Spleen (tissue), 11 donors: ENCODE data around the gene SDK2. TPM values are rescaled to one million over a fixed set of nuclear protein-coding genes. Genes with fewer than 3 reads are reported as not detected.
A peak's percentile ranks its signal among the peaks of the same experiment; 100 is the strongest.

Source experiments
- DNase-seq: peaks from one replicate; pipeline ENCODE4 v3.0.0-alpha.2; 2020
- H3K27ac ChIP-seq, 8 donors: fragments of 200-600 bp; sonication (generic) in 7 of 8; 1 replicate in 4 of 8; 2 replicates in 4 of 8; pipeline versions ENCODE4 v1.5.0 to v1.8.0; 2016 to 2021; ENCODE audit warnings: inconsistent platforms in 4 of 8, mild to moderate bottlenecking in 4 of 8, moderate library complexity in 1 of 8
- H3K27me3 ChIP-seq, 7 donors: fragments of 200-600 bp; sonication (generic) in 6 of 7; replicated peaks in 1 of 7; 1 replicate in 4 of 7; 2 replicates in 3 of 7; pipeline versions ENCODE4 v1.5.0 to v1.8.0; 2016 to 2021; ENCODE audit warnings: inconsistent platforms in 3 of 7, mild to moderate bottlenecking in 1 of 7
- H3K36me3 ChIP-seq, 6 donors: fragments of 200-600 bp; sonication (generic) in 5 of 6; 1 replicate in 4 of 6; 2 replicates in 2 of 6; pipeline versions ENCODE4 v1.5.0 to v1.8.0; 2016 to 2021; ENCODE audit warnings: inconsistent platforms in 2 of 6
- H3K4me1 ChIP-seq, 6 donors: fragments of 200-600 bp; sonication (generic) in 5 of 6; 1 replicate in 3 of 6; 2 replicates in 3 of 6; pipeline versions ENCODE4 v1.5.0 to v1.8.0; 2016 to 2021; ENCODE audit warnings: inconsistent platforms in 3 of 6
- H3K4me3 ChIP-seq, 8 donors: fragments of 200-600 bp; sonication (generic) in 7 of 8; 1 replicate in 4 of 8; 2 replicates in 4 of 8; pipeline versions ENCODE4 v1.5.0 to v1.8.0; 2016 to 2021; ENCODE audit warnings: inconsistent platforms in 4 of 8, mild to moderate bottlenecking in 4 of 8, moderate library complexity in 2 of 8
- H3K9me3 ChIP-seq, 8 donors: fragments of 200-600 bp; sonication (generic) in 7 of 8; 1 replicate in 4 of 8; 2 replicates in 4 of 8; pipeline versions ENCODE4 v1.5.0 to v1.8.0; 2016 to 2021; ENCODE audit warnings: inconsistent platforms in 4 of 8
- CTCF ChIP-seq, 11 experiments: fragments of 200-600 bp in 7 of 11; fragments of 450-650 bp in 4 of 11; sonication (generic) in 4 of 11; IDR thresholded peaks in 8 of 11; conservative IDR thresholded peaks in 3 of 11; 1 replicate in 7 of 11; 2 replicates in 4 of 11; pipeline versions ENCODE4 v1.4.0 to v1.8.0; 2016 to 2021; ENCODE audit warnings: antibody characterized with exemption in 11 of 11, inconsistent platforms in 4 of 11, mild to moderate bottlenecking in 1 of 11
- POLR2A ChIP-seq, 3 donors: fragments of 450-650 bp; IDR thresholded peaks; one replicate each; pipeline ENCODE4 v1.5.1; 2017; ENCODE audit warnings: antibody characterized with exemption in 3 of 3, mild to moderate bottlenecking in 1 of 3
- POLR2AphosphoS5 ChIP-seq, 3 donors: sonication (generic); formaldehyde crosslinking; IDR thresholded peaks; one replicate each; pipeline ENCODE4 v1.5.1; 2017; ENCODE audit warnings: antibody characterized with exemption in 3 of 3
- WGBS, 5 donors: extraction: QIAGEN DNeasy Blood & Tissue Kit in 3 of 5; methylation state at CpG; one replicate each; pipeline versions ENCODE4 v1.1.5 to v1.1.7; 2013 to 2018; 5-methylcytosine and 5-hydroxymethylcytosine counted together
- intact Hi-C: fragments of 100-400 bp; cut with DNase I; formaldehyde crosslinking; loops from one replicate; pipeline ENCODE4 v1.15.0; 2023; ENCODE audit warnings: low total_unique reads
- polyA plus RNA-seq, 3 donors: library from polyadenylated mRNA; stranded (reverse); fragments of 200-250 nt; gene quantifications; one replicate each; pipeline ENCODE4 v1.2.1, GENCODE V29; 2013
- total RNA-seq, 7 donors: library from RNA; depleted of rRNA in 3 of 7; stranded (reverse); fragments of >200 nt in 3 of 7; fragmentation: NEBNext Ultra II Directional in 4 of 7; extraction: Animal tissue kit (Norgen Biotek cat#: 25700) in 4 of 7; gene quantifications; one replicate each; pipeline versions ENCODE4 v1.1.0 to v1.2.1, GENCODE V29; 2016 to 2021
- donor health status: healthy with polysubstance abuse.
- donor health status: DM: no; HTN: no; CAD: no; lungs with moderate emphysema.
- donor health status: DM: no; HTN: no; CAD: no.
- donor health status: Bipolar disorder and iron deficiency.
- donor health status: healthy.
- donor health status: DM: no; HTN: no; CAD: no.
- donor health status: DM: yes; HTN: yes; CAD: no.

SDK2 gene
- total and polyA plus RNA-seq, 10 donors, result 0.86 to 16.5 (median 9.7) TPM

GRCh38 chr17:73495641-73496040, 148.6 kb downstream of the SDK2 start:
- DNase-seq, result no peak
- H3K4me3 ChIP-seq, result no peak overlapping the region
- no peak for TF ChIP-seq CTCF (IDR thresholded peaks at IDR 0.05 in 8 of 11, conservative IDR thresholded peaks at IDR 0.05 in 3 of 11)
- no peak for TF ChIP-seq POLR2A (IDR thresholded peaks at IDR 0.05)
- TF ChIP-seq POLR2AphosphoS5 (IDR thresholded peaks at IDR 0.05), result no peak
- no peak overlapping the region for H3K27ac ChIP-seq
- peaks cover 0 to 3% (median 0%) of the 10 kb centered on the region in 6 donors for H3K36me3 ChIP-seq
- H3K4me1 ChIP-seq, result peaks cover 0 to 8% (median 0%) of the 10 kb centered on the region in 6 donors
- H3K9me3 ChIP-seq, result no peaks in the 10 kb centered on the region
- WGBS, 5 donors, result 70 to 91% (median 86%) methylated on average over 6 of the region's 6 CpGs
- H3K27me3 ChIP-seq, result no peaks in the 10 kb centered on the region
- intact Hi-C loops, result no loop called here

GRCh38 chr17:73494950-73495349, 149.3 kb downstream of the SDK2 start:
- intact Hi-C loops, result no loop called here
- Histone ChIP-seq H3K27me3 (no peaks in the 10 kb centered on the region), H3K4me3 (no peak overlapping the region), H3K9me3 (no peaks in the 10 kb centered on the region), H3K36me3 (peaks cover 0 to 3% (median 0%) of the 10 kb centered on the region in 6 donors), H3K4me1 (peaks cover 0 to 8% (median 0%) of the 10 kb centered on the region in 6 donors), H3K27ac (no peak overlapping the region)
- TF ChIP-seq POLR2A (IDR thresholded peaks at IDR 0.05) (no peak), CTCF (IDR thresholded peaks at IDR 0.05 in 8 of 11, conservative IDR thresholded peaks at IDR 0.05 in 3 of 11) (no peak), POLR2AphosphoS5 (IDR thresholded peaks at IDR 0.05) (no peak)
- peak; percentile 36 for DNase-seq
- 87 to 93% (median 91%) methylated on average over 5 of the region's 5 CpGs for WGBS, 5 donors

GRCh38 chr17:73493956-73494926, 150.0 kb downstream of the SDK2 start:
- Histone ChIP-seq H3K4me1 (peaks cover 0 to 8% (median 0%) of the 10 kb centered on the region in 6 donors), H3K27ac (no peak overlapping the region), H3K4me3 (no peak overlapping the region), H3K9me3 (no peaks in the 10 kb centered on the region), H3K36me3 (peaks cover 0 to 2% (median 0%) of the 10 kb centered on the region in 6 donors), H3K27me3 (no peaks in the 10 kb centered on the region)
- TF ChIP-seq POLR2AphosphoS5 (IDR thresholded peaks at IDR 0.05) (no peak), CTCF (IDR thresholded peaks at IDR 0.05 in 8 of 11, conservative IDR thresholded peaks at IDR 0.05 in 3 of 11) (no peak)
- DNase-seq, result peak; percentile 56
- 79 to 89% (median 83%) methylated on average over 23 to 24 of the region's 24 CpGs for WGBS, 5 donors
- intact Hi-C loops, result no loop called here
